OCI-M2 (cell line): ENCODE measurements around the gene ATOH8.
"Not testable (repeated sequence)": the region's sequence is repeated elsewhere in the genome, so short reads cannot be mapped to it uniquely, and the experiment has no call there.

ENCODE experiments used
- DNase-seq: peaks from one replicate; lab custom pipeline; 2025; ENCODE audit not compliant: unreplicated experiment; lab: John Stamatoyannopoulos, UW

Gene ATOH8

GRCh38 chr2:85753525-85754312 is at the start of gene ATOH8:
Gene ATOH8, plus strand, starts transcription at chr2:85753991. Its CDS starts 199 bp downstream, at chr2:85754190.
- no peak for DNase-seq

- no peak for DNase-seq
These were observed 49.8 kb upstream of the ATOH8 start for GRCh38 chr2:85704038-85704437.

- DNase-seq, result no peak
These were observed 48.8 kb upstream of the ATOH8 start for GRCh38 chr2:85704800-85705679.

- DNase-seq, result no peak
These were observed 48.1 kb upstream of the ATOH8 start for GRCh38 chr2:85705680-85706039.

GRCh38 chr2:85706063-85706462 is 47.7 kb upstream of the ATOH8 start:
- DNase-seq, result no peak

GRCh38 chr2:85706599-85707296 is 47.0 kb upstream of the ATOH8 start:
- DNase-seq, result no peak

- DNase-seq, result peak; percentile 55
These were observed 46.5 kb upstream of the ATOH8 start for GRCh38 chr2:85707304-85707703.

- DNase-seq, result no peak
These were observed 45.1 kb upstream of the ATOH8 start for GRCh38 chr2:85708641-85709040.

GRCh38 chr2:85709401-85709811 is 44.4 kb upstream of the ATOH8 start:
- DNase-seq, result peak; percentile 34

GRCh38 chr2:85710687-85711577 is 42.9 kb upstream of the ATOH8 start:
- no peak for DNase-seq

- no peak for DNase-seq
These were observed 42.2 kb upstream of the ATOH8 start for GRCh38 chr2:85711578-85712060.

- no peak for DNase-seq
These were observed 41.5 kb upstream of the ATOH8 start for GRCh38 chr2:85712336-85712735.

- no peak for DNase-seq
These were observed 40.8 kb upstream of the ATOH8 start for GRCh38 chr2:85712849-85713612.

GRCh38 chr2:85713836-85714235 is 40.0 kb upstream of the ATOH8 start:
- DNase-seq, result no peak

GRCh38 chr2:85714421-85714820 is 39.4 kb upstream of the ATOH8 start:
- not testable (repeated sequence) for DNase-seq

- DNase-seq, result no peak
These were observed 39.0 kb upstream of the ATOH8 start for GRCh38 chr2:85714841-85715240.

- DNase-seq, result no peak
These were observed 37.4 kb upstream of the ATOH8 start for GRCh38 chr2:85716346-85716914.

- DNase-seq, result no peak
These were observed 36.3 kb upstream of the ATOH8 start for GRCh38 chr2:85717308-85718008.

GRCh38 chr2:85718009-85718391 is 35.8 kb upstream of the ATOH8 start:
- no peak for DNase-seq
